GM21390 (cell line): ENCODE data around the gene KLHL25.

Experiments used
- ATAC-seq: cut with Tn5 transposase; IDR thresholded peaks from one replicate; pipeline ENCODE4 v1.9.1; 2021; ENCODE audit not compliant: unreplicated experiment

Gene KLHL25

DNA sequence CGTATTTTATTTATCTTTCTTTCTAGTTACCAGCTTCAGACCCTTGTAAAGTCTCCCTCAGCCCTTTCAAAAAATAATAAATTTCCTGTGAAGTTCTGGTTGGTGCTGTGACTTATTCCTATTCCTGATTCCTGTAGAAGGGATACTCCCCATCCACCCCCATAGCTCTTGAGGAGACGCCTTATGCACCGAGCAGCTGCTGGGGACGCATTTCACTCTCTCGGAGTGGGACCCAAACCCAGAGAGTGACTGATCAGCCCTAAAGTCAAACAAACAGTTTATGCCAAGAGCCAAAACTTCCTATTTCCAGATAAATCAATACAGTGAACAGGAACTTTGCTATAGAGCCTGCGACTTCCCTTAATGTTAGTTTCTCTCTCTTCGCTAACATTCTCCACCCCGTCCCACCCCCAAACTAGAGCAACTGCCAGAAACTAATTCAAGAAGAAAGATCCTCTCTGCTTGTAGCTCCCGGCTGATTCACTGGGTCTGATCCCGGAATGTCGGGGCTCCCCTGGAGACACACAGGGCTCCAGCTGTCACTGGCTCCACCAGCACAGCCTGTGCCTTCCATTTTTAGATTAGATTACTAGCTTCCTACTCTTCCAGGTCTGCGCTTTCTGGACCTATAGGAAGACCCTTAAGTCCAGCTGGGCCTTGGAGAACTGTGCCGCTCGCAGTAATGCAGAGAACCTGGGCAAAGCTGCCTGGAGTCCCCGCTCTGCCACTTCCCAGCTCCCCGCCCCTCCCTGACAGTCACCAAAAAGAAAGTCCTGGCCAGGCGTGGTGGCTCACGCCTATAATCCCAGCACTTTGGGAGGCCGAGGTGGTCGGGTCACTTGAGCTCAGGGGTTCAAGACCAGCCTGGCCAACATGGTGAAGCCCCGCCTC is 45.2 kb downstream of the KLHL25 start:
- ATAC-seq, result no peak

DNA sequence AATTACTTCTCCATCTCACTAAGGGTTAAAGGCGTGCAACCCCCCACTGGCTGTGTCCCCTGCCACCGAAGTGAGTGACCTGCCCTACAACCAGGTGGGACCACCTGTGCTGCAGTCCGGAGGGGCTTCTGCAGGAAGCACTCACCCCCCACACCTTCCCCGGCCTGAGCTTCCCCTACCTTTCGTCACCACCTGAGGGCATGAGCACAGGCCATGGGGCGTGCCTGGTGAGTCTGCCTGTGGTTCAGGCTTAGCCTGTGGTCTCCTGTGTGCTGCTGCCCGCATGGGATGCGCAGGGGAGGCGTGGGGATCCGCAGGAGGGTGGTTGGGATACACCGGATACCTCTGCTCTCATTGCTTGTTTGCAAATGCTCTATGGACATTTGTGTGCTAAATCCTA is 46.0 kb downstream of the KLHL25 start:
- no peak for ATAC-seq

GRCh38 chr15:85748176-85748575 is 46.5 kb downstream of the KLHL25 start:
- ATAC-seq, result no peak

- ATAC-seq, result no peak
These were observed 48.1 kb downstream of the KLHL25 start for GRCh38 chr15:85746641-85747040.

GRCh38 chr15:85745525-85746150 is 49.1 kb downstream of the KLHL25 start:
- no peak for ATAC-seq

- ATAC-seq, result no peak
These were observed 49.7 kb downstream of the KLHL25 start for GRCh38 chr15:85745023-85745422.

DNA sequence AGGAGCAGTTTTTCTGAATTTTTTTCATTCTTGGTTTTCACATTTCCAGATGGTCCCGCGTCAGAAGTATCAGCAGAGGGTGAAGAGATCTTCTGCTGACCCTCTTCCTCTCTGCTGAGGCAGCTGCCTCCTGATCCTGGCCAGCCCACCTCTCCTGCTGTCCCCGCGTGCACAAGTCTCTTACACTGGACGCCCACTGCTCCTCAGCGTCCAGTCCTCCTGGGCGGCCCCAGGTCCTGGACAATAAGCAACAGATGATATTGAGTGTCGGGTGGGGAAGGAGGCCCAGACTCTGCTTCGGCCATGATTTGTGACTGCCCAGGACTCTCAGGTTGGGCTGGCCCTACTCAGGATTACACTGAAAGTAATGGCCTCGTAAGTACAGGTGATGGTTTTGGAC is 50.1 kb downstream of the KLHL25 start:
- no peak for ATAC-seq

GRCh38 chr15:85743392-85744055 is 51.2 kb downstream of the KLHL25 start:
- no peak for ATAC-seq

GRCh38 chr15:85742186-85742821 is 52.4 kb downstream of the KLHL25 start:
- no peak for ATAC-seq

DNA sequence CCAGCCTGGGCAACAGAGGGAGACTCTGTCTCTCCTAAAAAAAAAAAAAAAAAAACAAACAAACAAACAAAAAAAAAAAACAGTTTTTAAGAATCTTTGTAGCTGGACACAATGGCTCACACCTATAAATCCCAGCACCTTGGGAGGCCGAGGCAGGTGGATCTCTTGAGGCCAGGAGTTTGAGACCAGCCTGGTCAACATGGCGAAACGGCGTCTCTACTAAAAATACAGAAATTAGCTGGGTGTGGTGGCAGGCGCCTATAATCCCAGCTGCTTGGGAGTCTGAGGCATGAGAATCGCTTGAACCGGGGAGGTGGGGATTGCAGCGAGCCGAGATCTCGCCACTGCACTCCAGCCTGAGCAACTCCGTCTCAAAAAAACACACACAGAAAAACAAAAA is 53.1 kb downstream of the KLHL25 start:
- no peak for ATAC-seq

DNA sequence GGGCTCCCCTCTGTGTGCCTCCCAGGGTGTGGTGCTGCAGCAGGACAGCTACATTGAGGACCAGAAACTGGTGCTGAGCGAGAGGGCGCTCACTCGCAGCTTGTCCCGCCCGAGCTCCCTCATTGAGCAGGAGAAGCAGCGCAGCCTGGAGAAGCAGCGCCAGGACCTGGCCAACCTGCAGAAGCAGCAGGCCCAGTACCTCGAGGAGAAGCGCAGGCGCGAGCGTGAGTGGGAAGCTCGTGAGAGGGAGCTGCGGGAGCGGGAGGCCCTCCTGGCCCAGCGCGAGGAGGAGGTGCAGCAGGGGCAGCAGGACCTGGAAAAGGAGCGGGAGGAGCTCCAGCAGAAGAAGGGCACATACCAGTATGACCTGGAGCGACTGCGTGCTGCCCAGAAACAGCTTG is 53.7 kb downstream of the KLHL25 start:
- ATAC-seq, result no peak

GRCh38 chr15:85737061-85737460 is 57.7 kb downstream of the KLHL25 start:
- ATAC-seq, result no peak

DNA sequence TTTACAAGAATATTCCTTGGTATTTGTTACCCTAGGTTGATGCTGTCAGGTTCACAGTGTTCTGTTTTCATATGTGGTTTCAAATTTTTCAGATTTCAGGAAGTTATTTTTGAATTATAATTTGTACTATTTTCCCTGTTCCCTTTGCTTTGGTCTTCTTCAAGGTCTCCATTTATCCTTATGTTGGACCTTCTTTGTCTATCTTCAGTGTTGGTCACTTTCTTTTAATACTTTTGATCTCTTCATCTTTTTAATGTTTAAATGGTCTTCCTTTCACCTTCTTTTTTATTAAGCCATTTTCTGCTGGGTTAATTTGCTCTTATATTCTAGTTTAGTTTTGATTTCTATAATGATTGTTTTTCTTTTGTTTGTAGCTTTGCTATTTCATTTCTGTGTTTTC is 61.3 kb downstream of the KLHL25 start:
- ATAC-seq, result no peak

DNA sequence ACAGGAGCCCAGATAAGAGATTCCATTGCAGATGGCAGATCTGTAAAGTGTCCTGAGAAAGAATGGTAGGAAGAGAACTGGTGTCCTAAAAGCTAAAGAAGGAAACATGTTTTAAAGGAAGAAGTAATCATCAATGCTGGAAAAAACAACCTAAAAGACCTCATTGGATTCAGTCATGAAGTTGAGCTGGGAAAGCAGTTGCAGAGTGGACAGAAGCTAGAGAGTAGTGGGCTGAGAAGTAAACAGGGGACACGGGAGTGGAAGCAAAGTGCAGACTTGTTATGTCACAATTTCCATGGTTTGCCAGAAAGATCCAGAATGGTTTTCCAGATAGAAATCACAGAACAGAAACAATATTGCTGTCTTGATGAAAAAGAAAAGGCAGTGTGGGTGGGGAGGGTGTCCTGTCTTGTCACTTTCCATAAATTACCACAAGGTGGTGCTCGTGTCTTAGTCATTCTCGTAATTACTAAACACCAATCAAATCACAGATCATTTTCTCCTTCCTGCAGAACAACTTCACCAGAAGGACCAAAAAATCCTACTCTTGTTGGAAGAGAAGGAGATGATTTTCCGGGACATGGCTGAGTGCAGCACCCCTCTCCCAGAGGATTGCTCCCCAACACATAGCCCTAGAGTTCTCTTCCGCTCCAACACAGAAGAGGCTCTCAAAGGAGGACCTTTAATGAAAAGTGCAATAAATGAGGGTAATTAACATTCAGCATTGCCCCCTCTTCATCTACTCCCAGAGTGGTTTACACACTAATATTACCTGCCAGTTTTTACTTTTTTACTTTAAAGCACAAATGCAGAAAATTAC is 64.5 kb downstream of the KLHL25 start:
- peak; percentile 85 for ATAC-seq

- ATAC-seq, result no peak
These were observed 67.7 kb downstream of the KLHL25 start for GRCh38 chr15:85727068-85727467.

GRCh38 chr15:85726454-85726853 is 68.3 kb downstream of the KLHL25 start:
- no peak for ATAC-seq

- ATAC-seq, result no peak
These were observed 69.2 kb downstream of the KLHL25 start for GRCh38 chr15:85725564-85725963.

- ATAC-seq, result no peak
These were observed 69.7 kb downstream of the KLHL25 start for GRCh38 chr15:85725019-85725418.

- ATAC-seq, result no peak
These were observed 70.5 kb downstream of the KLHL25 start for GRCh38 chr15:85723960-85724945.
